IPS-20b (cell line): ENCODE results near the gene SYT13.

Source experiments
- H3K27ac ChIP-seq: one replicate; pipeline ENCODE4 v1.5.1; 2013; ENCODE audit warnings: low read length
- H3K27me3 ChIP-seq: 2 replicates; pipeline ENCODE4 v1.6.1; 2013; ENCODE audit warnings: mild to moderate bottlenecking, low read length, inconsistent platforms; ENCODE audit not compliant: insufficient read depth
- H3K36me3 ChIP-seq: 2 replicates; pipeline ENCODE4 v1.6.1; 2013; ENCODE audit warnings: low read depth, mild to moderate bottlenecking, inconsistent platforms, low read length, moderate library complexity; ENCODE audit not compliant: insufficient read depth
- H3K4me1 ChIP-seq: 2 replicates; pipeline ENCODE4 v1.6.1; 2013; ENCODE audit warnings: mild to moderate bottlenecking, control low read depth, inconsistent platforms, low read length, moderate library complexity; ENCODE audit not compliant: insufficient read depth
- H3K4me3 ChIP-seq: 2 replicates; pipeline ENCODE4 v1.5.1; 2013; ENCODE audit warnings: mild to moderate bottlenecking, low read length, inconsistent platforms
- H3K9ac ChIP-seq: 2 replicates; pipeline ENCODE4 v1.6.1; 2013; ENCODE audit warnings: low read depth, mild to moderate bottlenecking, inconsistent platforms, low read length, moderate library complexity
- H3K9me3 ChIP-seq: 2 replicates; pipeline ENCODE4 v1.6.1; 2013; ENCODE audit warnings: mild to moderate bottlenecking, low read depth, low read length, inconsistent platforms; ENCODE audit not compliant: insufficient read depth

Gene SYT13

DNA sequence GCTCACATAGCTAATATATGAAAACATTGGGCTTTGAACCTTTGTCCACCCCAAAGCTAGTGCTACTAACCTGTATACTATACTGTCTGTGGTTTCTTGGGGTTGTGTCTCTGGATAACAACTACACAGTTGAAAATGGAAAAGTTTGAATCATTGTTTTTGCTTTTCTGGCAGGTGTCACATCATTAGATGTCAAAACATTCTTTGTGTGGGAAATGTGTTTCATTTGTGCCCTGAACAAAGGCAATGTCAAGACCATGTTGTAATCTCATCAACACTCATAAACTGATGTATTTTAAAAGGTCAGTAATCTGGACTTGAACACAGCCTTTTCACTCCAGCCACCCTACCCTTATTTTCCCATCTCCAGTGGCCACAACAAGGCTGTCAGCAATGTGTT lies 16.5 kb downstream of the SYT13 start:
- Histone ChIP-seq H3K27me3 (peaks cover 14% of the 10 kb centered on the region), H3K36me3 (no peaks in the 10 kb centered on the region), H3K4me3 (no peak overlapping the region), H3K9ac (no peak overlapping the region), H3K27ac (no peak overlapping the region), H3K4me1 (no peaks in the 10 kb centered on the region), H3K9me3 (no peaks in the 10 kb centered on the region)

DNA sequence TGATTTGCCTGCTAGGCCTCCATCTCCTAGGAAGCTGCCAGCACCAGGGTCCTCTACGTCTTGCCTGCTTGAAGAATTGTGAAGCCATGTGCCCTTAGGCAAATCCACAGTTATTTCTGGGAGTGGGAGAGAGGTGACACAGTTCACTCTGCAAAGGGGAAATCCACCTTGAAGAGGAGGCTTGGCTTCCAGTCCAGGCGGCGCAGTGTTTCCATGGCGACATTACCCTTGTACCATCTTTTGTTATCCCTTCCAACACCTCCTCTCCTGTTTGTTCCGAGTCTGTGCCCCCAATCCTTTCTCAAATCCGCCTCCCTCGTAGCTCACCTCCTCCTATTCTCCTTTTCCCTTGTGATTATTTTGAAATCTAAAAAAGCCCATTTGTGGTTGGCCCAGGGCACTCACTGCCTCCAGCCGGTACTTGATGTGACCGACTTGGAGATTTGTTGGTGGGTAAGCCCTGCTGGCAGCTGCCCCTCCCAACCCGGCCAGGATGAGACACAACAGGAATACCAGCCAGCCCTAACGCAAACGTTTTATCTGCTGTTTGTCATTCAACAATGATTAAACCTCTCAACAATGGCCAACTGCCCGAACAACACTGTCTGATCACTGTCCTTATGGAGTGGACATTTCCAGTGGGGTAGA lies 18.4 kb downstream of the SYT13 start:
- no peaks in the 10 kb centered on the region for H3K9me3 ChIP-seq
- no peaks in the 10 kb centered on the region for H3K36me3 ChIP-seq
- no peaks in the 10 kb centered on the region for H3K4me1 ChIP-seq
- peaks cover 14% of the 10 kb centered on the region for H3K27me3 ChIP-seq
- H3K9ac ChIP-seq, result no peak overlapping the region
- H3K27ac ChIP-seq, result no peak overlapping the region
- no peak overlapping the region for H3K4me3 ChIP-seq

DNA sequence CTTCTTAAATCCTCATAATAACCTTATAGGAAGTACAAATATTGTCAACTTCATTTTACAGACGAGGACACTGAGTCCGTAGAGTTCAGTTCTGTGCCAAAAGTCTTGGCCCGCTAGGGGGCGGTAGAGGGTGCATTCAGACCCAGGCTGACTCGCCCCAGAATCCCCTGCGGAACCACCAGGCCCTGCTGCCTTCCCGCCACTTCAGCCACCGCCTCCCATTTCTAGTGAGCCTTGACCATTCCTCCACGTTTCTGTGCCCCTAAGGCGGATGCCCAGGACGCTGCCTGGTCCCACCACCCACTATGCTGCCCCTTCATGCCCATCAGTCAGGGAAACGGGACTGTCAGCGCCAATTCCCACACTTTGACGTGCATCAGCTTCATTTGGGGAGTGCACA lies 19.1 kb downstream of the SYT13 start:
- H3K4me3 ChIP-seq, result no peak overlapping the region
- H3K27me3 ChIP-seq, result peaks cover 14% of the 10 kb centered on the region
- no peaks in the 10 kb centered on the region for H3K4me1 ChIP-seq
- no peaks in the 10 kb centered on the region for H3K9me3 ChIP-seq
- H3K27ac ChIP-seq, result no peak overlapping the region
- no peak overlapping the region for H3K9ac ChIP-seq
- no peaks in the 10 kb centered on the region for H3K36me3 ChIP-seq

GRCh38 chr11:45266676-45267020 lies 19.5 kb downstream of the SYT13 start:
- Histone ChIP-seq H3K4me1 (no peaks in the 10 kb centered on the region), H3K9ac (no peak overlapping the region), H3K36me3 (no peaks in the 10 kb centered on the region), H3K4me3 (no peak overlapping the region), H3K27ac (no peak overlapping the region), H3K27me3 (peaks cover 14% of the 10 kb centered on the region), H3K9me3 (no peaks in the 10 kb centered on the region)

DNA sequence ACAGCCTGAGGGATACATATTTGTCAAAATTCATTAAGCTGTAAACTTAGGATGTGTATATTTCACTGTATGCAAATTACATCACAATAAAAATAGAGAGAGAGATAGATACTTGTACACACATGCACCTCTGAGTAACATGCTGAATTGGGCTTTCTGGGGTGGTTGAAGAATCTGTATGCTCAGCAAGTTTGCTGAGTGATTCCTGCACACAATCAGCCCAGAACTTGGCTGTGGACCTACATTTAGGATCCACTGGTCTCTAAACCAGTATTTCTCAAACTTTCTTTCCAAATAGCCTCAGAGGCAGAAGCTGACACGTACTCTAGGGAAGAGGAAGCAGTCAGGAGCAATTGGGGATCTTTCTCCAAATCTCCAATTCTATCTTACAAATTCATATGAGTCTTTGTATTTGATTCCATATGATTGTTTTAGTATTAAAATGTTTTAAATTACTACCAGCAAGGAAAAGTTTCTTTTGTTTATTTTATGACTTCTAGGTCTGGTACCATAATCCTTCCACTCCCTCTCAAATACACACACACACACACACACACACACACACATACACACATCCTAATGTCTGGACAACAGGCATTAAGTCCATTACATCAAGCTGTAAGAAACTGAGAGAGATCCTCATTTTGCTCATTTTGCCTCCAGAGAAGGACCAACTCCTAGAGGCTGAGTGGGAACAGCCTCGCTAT lies 20.0 kb downstream of the SYT13 start:
- no peaks in the 10 kb centered on the region for H3K36me3 ChIP-seq

DNA sequence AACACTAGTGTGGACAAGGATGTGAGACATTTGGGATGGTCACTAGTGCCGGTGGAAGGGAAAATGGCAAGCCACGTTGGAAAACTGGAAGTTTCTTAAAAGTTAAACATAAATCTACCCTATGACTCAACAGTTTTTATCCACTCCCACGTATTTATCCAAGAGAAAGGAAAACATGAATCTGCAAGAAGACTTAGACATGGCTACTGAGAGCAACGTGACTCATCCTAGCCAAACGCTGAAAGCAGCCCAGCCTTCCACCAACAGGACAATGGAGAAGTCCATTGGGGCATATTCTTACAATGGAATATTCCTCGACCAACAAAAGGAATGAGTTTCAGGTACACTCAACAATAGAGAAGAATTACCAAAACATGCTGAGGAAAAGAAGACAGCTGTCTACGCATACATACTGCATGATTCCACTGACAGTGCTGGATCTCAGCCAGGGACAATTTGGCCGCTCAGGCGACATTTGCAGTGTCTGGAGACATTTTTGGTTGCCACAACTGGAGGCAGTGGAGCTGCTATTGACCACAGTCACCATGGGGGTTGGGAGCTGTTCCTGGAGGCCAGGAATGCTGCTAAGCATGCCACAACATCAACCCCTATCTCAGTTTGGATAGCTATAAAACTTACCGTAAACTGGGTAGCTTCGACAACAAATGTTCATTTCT lies 21.2 kb downstream of the SYT13 start:
- Histone ChIP-seq H3K4me1 (0 out of 2 replicates have a peak, but pooled peaks cover under 1% of the 10 kb centered on the region), H3K4me3 (no peak overlapping the region), H3K27me3 (peaks cover 13% of the 10 kb centered on the region), H3K36me3 (no peaks in the 10 kb centered on the region), H3K9me3 (no peaks in the 10 kb centered on the region), H3K9ac (no peak overlapping the region), H3K27ac (no peak overlapping the region)

More for the DNA sequence above, 20.0 kb downstream of the SYT13 start:
- peaks cover 14% of the 10 kb centered on the region for H3K27me3 ChIP-seq
- no peak overlapping the region for H3K4me3 ChIP-seq
- no peak overlapping the region for H3K27ac ChIP-seq
- H3K4me1 ChIP-seq, result no peaks in the 10 kb centered on the region
- H3K9ac ChIP-seq, result no peak overlapping the region
- no peaks in the 10 kb centered on the region for H3K9me3 ChIP-seq

GRCh38 chr11:45263773-45264172 lies 22.4 kb downstream of the SYT13 start:
- Histone ChIP-seq H3K9me3 (no peaks in the 10 kb centered on the region), H3K27me3 (peaks cover 8% of the 10 kb centered on the region), H3K4me3 (no peak overlapping the region), H3K4me1 (0 out of 2 replicates have a peak, but pooled peaks cover 2% of the 10 kb centered on the region), H3K9ac (no peak overlapping the region), H3K36me3 (no peaks in the 10 kb centered on the region), H3K27ac (no peak overlapping the region)

GRCh38 chr11:45262900-45263299 lies 23.2 kb downstream of the SYT13 start:
- Histone ChIP-seq H3K4me1 (0 out of 2 replicates have a peak, but pooled peaks cover 2% of the 10 kb centered on the region), H3K27ac (no peak overlapping the region), H3K27me3 (peaks cover 8% of the 10 kb centered on the region), H3K36me3 (no peaks in the 10 kb centered on the region), H3K9me3 (no peaks in the 10 kb centered on the region), H3K9ac (no peak overlapping the region), H3K4me3 (no peak overlapping the region)

- no peaks in the 10 kb centered on the region for H3K27me3 ChIP-seq
- no peaks in the 10 kb centered on the region for H3K36me3 ChIP-seq
- H3K9ac ChIP-seq, result no peak overlapping the region
- H3K27ac ChIP-seq, result no peak overlapping the region
- H3K9me3 ChIP-seq, result no peaks in the 10 kb centered on the region
- no peak overlapping the region for H3K4me3 ChIP-seq
- 0 out of 2 replicates have a peak, but pooled peaks cover 2% of the 10 kb centered on the region for H3K4me1 ChIP-seq
Observed at GRCh38 chr11:45260071-45260470, 26.1 kb downstream of the SYT13 start.

DNA sequence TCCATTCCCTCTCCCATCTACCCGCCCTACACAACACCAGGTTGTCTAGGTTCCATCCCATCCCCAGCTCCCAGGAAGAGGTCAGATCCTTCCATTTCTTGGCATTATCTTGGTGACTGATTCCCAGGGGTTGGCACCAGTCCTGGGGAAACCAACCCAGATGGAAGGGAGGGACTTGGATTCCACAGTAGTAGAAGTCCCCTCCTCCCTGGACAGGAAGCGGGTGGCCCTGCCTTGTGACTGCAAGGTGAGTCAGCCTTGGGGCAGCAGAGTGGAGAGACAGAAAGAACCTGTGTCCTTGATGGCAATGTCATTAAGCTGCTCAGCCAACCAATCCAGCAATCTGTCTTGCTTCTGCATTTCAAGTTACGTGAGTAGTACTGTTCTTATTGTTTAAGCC lies 26.5 kb downstream of the SYT13 start:
- Histone ChIP-seq H3K36me3 (no peaks in the 10 kb centered on the region), H3K4me3 (no peak overlapping the region), H3K9me3 (no peaks in the 10 kb centered on the region), H3K27ac (no peak overlapping the region), H3K4me1 (0 out of 2 replicates have a peak, but pooled peaks cover 2% of the 10 kb centered on the region), H3K27me3 (no peaks in the 10 kb centered on the region), H3K9ac (no peak overlapping the region)

GRCh38 chr11:45258982-45259530 lies 27.1 kb downstream of the SYT13 start:
- no peaks in the 10 kb centered on the region for H3K9me3 ChIP-seq
- H3K9ac ChIP-seq, result no peak overlapping the region
- H3K4me3 ChIP-seq, result no peak overlapping the region
- no peak overlapping the region for H3K27ac ChIP-seq
- H3K27me3 ChIP-seq, result no peaks in the 10 kb centered on the region
- H3K4me1 ChIP-seq, result 0 out of 2 replicates have a peak, but pooled peaks cover 2% of the 10 kb centered on the region
- no peaks in the 10 kb centered on the region for H3K36me3 ChIP-seq
